NOMO-1 treated with dmso at 0.1 percent for 144 hours (cell line): ENCODE measurements around the gene ANKDD1A.

ENCODE experiments used
- DNase-seq: peaks from one replicate; lab custom pipeline; 2025; ENCODE audit not compliant: unreplicated experiment; lab: John Stamatoyannopoulos, UW

ANKDD1A gene

GRCh38 chr15:64895285-64896065 is 16.2 kb upstream of the ANKDD1A start:
- DNase-seq, result peak; percentile 80

- DNase-seq, result no peak
Measured at GRCh38 chr15:64896371-64897069, 15.2 kb upstream of the ANKDD1A start.

GRCh38 chr15:64897345-64897985 is 14.2 kb upstream of the ANKDD1A start:
- DNase-seq, result no peak

GRCh38 chr15:64898406-64898805 is 13.3 kb upstream of the ANKDD1A start:
- no peak for DNase-seq

- DNase-seq, result no peak
Measured at GRCh38 chr15:64901141-64901540, 10.6 kb upstream of the ANKDD1A start.

- DNase-seq, result no peak
Measured at GRCh38 chr15:64901914-64902313, 9.8 kb upstream of the ANKDD1A start.

- no peak for DNase-seq
Measured at GRCh38 chr15:64902863-64903262, 8.8 kb upstream of the ANKDD1A start.

GRCh38 chr15:64903326-64903950 is 8.3 kb upstream of the ANKDD1A start:
- no peak for DNase-seq

- no peak for DNase-seq
Measured at GRCh38 chr15:64904189-64904588, 7.5 kb upstream of the ANKDD1A start.

GRCh38 chr15:64905119-64905831 is 6.4 kb upstream of the ANKDD1A start:
- DNase-seq, result peak; percentile 51

- no peak for DNase-seq
Measured at GRCh38 chr15:64905941-64906340, 5.8 kb upstream of the ANKDD1A start.

- no peak for DNase-seq
Measured at GRCh38 chr15:64906402-64906801, 5.3 kb upstream of the ANKDD1A start.

GRCh38 chr15:64907991-64908390 is 3.7 kb upstream of the ANKDD1A start:
- no peak for DNase-seq

GRCh38 chr15:64909546-64909945 is 2.2 kb upstream of the ANKDD1A start:
- DNase-seq, result no peak

- no peak for DNase-seq
Measured at GRCh38 chr15:64912379-64913325, 950 bp downstream of the ANKDD1A start.

- DNase-seq, result no peak
Measured at GRCh38 chr15:64915518-64916227, 4.0 kb downstream of the ANKDD1A start.

GRCh38 chr15:64916365-64916764 is 4.7 kb downstream of the ANKDD1A start:
- DNase-seq, result no peak

GRCh38 chr15:64917211-64917610 is 5.5 kb downstream of the ANKDD1A start:
- DNase-seq, result no peak

GRCh38 chr15:64919721-64920120 is 8.0 kb downstream of the ANKDD1A start:
- no peak for DNase-seq
